ENCODE results near the gene CCDC181. TPM values are rescaled to one million over a fixed set of nuclear protein-coding genes. Genes with fewer than 3 reads are reported as not detected.

The CCDC181 gene
- total and polyA plus RNA-seq, 5 donors from 2014 or later = not detected

DNA sequence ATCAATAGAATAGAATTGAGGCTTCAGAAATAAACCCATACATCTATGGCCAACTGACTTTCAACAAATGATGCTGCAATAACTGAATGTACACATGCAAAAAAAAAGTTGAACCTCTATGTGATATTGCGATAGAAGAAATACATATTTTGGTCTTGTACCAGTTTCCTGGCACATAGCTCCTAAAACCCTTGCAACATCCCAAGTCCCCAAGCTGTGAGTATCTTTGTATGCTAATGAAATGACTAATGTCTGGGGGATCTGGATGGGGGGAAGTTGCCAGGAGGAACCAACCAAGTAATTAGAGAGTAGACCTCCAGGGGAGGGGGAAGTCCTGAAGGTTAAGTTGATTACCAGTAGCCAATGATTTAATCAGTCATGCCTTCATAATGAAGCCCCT lies 34.9 kb downstream of the CCDC181 start:
- Histone ChIP-seq H3K4me3 (ENCODE audit: low read depth, low read length) (no peak overlapping the region), H3K9me3 (ENCODE audit: control insufficient read depth in 2 of 2, low read length in 2 of 2) (no peaks in the 10 kb centered on the region), H3K36me3 (ENCODE audit: control insufficient read depth, insufficient read depth, low read length) (peaks cover 48% of the 10 kb centered on the region), H3K4me1 (ENCODE audit: control insufficient read depth, insufficient read depth, low read length, poor library complexity, severe bottlenecking) (no peaks in the 10 kb centered on the region), H3K27me3 (ENCODE audit: control insufficient read depth, insufficient read depth, low read length) (no peaks in the 10 kb centered on the region), H3K27ac (ENCODE audit: insufficient read depth, low read length, poor library complexity, severe bottlenecking) (no peak overlapping the region)
- Mint-ChIP-seq H3K4me1 (peaks cover 7 to 17% (median 11%) of the 10 kb centered on the region in 4 donors), H3K27ac (no peak overlapping the region), H3K27me3 (no peaks in the 10 kb centered on the region), H3K9me3 (peaks cover 0 to 1% (median 0%) of the 10 kb centered on the region in 7 donors), H3K4me3 (no peak overlapping the region), H3K36me3 (peaks cover 52% of the 10 kb centered on the region)
- ATAC-seq (ENCODE audit: low read depth in 2 of 2) (no peak), DNase-seq (no peak)

DNA sequence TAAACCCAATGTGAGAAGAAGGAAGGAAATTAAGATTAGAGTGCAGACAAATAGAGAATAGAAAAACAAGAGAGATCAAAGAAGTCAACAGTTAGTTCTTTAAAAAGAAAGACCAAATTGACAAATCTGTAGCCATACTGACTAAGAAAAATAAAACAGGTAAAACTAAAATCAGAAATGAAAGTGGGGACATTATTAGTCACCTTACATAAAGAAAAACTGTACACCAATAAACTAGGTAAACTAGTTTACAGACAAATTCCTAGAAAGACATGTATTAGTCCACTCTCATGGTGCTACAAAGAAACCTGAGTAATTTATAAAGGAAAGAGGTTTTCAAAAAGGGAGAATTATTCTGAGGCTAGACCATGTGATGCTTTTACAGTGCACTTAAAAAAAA lies 37.0 kb downstream of the CCDC181 start:
- Mint-ChIP-seq H3K4me1 (peaks cover 7 to 17% (median 12%) of the 10 kb centered on the region in 4 donors), H3K4me3 (peak overlapping the region in 1 of 4 donors; percentile 63), H3K27ac (no peak overlapping the region), H3K36me3 (peaks cover 62% of the 10 kb centered on the region), H3K9me3 (peaks cover 0 to 1% (median 0%) of the 10 kb centered on the region in 7 donors), H3K27me3 (no peaks in the 10 kb centered on the region)
- Histone ChIP-seq H3K4me1 (ENCODE audit: control insufficient read depth, insufficient read depth, low read length, poor library complexity, severe bottlenecking) (no peaks in the 10 kb centered on the region), H3K36me3 (ENCODE audit: control insufficient read depth, insufficient read depth, low read length) (peaks cover 66% of the 10 kb centered on the region), H3K27me3 (ENCODE audit: control insufficient read depth, insufficient read depth, low read length) (no peaks in the 10 kb centered on the region), H3K9me3 (ENCODE audit: control insufficient read depth in 2 of 2, low read length in 2 of 2) (no peaks in the 10 kb centered on the region), H3K4me3 (ENCODE audit: low read depth, low read length) (no peak overlapping the region), H3K27ac (ENCODE audit: insufficient read depth, low read length, poor library complexity, severe bottlenecking) (peak overlapping the region; percentile 23)
- ATAC-seq (ENCODE audit: low read depth in 2 of 2) (no peak), DNase-seq (peak in 1 of 3 donors; percentile 54)

DNA sequence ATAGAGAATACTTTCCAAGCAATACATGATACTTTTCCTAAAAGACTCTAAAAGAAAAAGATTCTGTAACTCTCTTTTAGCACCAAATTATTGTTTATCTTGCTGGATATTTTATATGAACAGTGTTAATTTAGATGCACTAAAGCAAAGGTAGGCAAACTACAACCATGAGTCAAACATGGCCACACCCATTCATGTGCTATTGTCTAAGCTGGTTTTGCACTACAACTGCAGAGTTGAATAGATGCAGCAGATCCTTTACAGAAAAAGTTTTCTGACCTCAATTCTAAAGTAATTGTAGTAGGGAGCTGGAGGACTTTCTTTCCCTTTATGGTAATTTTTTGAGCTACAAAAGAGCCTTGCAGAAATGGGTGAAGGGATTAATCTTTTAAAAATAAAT lies 39.9 kb downstream of the CCDC181 start:
- Histone ChIP-seq H3K36me3 (ENCODE audit: control insufficient read depth, insufficient read depth, low read length) (peaks cover 75% of the 10 kb centered on the region), H3K27ac (ENCODE audit: insufficient read depth, low read length, poor library complexity, severe bottlenecking) (no peak overlapping the region), H3K9me3 (ENCODE audit: control insufficient read depth in 2 of 2, low read length in 2 of 2) (no peaks in the 10 kb centered on the region), H3K4me3 (ENCODE audit: low read depth, low read length) (no peak overlapping the region), H3K4me1 (ENCODE audit: control insufficient read depth, insufficient read depth, low read length, poor library complexity, severe bottlenecking) (no peaks in the 10 kb centered on the region), H3K27me3 (ENCODE audit: control insufficient read depth, insufficient read depth, low read length) (no peaks in the 10 kb centered on the region)
- Mint-ChIP-seq H3K4me1 (peaks cover 7 to 17% (median 11%) of the 10 kb centered on the region in 4 donors), H3K9me3 (peaks cover 0 to 1% (median 0%) of the 10 kb centered on the region in 7 donors), H3K27me3 (no peaks in the 10 kb centered on the region), H3K27ac (no peak overlapping the region), H3K4me3 (no peak overlapping the region), H3K36me3 (peaks cover 46% of the 10 kb centered on the region)
- DNase-seq (no peak), ATAC-seq (ENCODE audit: low read depth in 2 of 2) (no peak)

DNA sequence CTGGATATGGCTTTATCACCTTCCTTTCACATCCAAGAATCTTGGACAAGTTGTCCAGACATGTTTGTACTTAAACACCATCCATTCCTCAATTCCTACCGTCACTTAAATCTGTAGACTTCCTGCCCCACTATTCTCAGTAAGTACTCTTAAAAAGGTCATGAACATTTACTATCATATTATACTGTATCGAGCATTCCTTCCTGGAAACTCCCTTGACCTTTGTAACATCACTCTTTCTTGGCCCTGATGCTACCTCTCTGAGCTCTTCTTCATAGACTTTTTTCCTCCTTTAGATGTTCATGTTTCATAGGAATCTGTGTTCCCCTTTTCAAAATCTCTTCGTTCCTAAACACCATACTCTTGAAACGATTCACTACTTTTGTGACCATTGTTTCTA lies 43.8 kb downstream of the CCDC181 start:
- peaks cover 81% of the 10 kb centered on the region for H3K36me3 ChIP-seq (ENCODE audit: control insufficient read depth, insufficient read depth, low read length)
- no peak overlapping the region for H3K27ac Mint-ChIP-seq
- ATAC-seq (ENCODE audit: low read depth in 2 of 2) (no peak), DNase-seq (no peak)
- no peak overlapping the region for H3K27ac ChIP-seq (ENCODE audit: insufficient read depth, low read length, poor library complexity, severe bottlenecking)
- H3K4me3 ChIP-seq (ENCODE audit: low read depth, low read length) = no peak overlapping the region
- H3K27me3 Mint-ChIP-seq = no peaks in the 10 kb centered on the region
- H3K9me3 Mint-ChIP-seq = no peaks in the 10 kb centered on the region
- H3K4me3 Mint-ChIP-seq = no peak overlapping the region
- H3K4me1 Mint-ChIP-seq = peaks cover 2 to 8% (median 5%) of the 10 kb centered on the region in 4 donors
- no peaks in the 10 kb centered on the region for H3K27me3 ChIP-seq (ENCODE audit: control insufficient read depth, insufficient read depth, low read length)
- peaks cover 42% of the 10 kb centered on the region for H3K36me3 Mint-ChIP-seq
- no peaks in the 10 kb centered on the region for H3K9me3 ChIP-seq (ENCODE audit: control insufficient read depth in 2 of 2, low read length in 2 of 2)
- no peaks in the 10 kb centered on the region for H3K4me1 ChIP-seq (ENCODE audit: control insufficient read depth, insufficient read depth, low read length, poor library complexity, severe bottlenecking)

DNA sequence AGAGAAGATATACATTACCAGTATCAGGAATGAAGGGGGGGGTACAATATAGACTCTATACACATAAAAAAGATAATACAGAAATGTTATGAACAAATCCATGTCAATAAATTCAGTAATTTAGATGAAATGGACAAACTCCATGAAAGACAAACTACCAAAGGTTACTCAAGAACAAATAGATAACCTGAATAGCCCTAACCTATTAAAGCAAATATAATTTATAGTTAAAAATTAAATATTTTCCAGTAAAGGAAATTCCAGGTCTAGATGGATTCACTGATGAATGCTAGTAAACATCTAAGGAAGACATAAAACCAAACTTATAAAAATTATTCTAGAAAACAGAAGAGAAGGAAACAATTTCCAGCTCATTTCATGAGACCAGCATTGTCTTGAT lies 46.1 kb downstream of the CCDC181 start:
- ATAC-seq (ENCODE audit: low read depth in 2 of 2) (no peak), DNase-seq (no peak)
- H3K27ac ChIP-seq (ENCODE audit: insufficient read depth, low read length, poor library complexity, severe bottlenecking) = no peak overlapping the region
- Mint-ChIP-seq H3K27ac (no peak overlapping the region), H3K9me3 (no peaks in the 10 kb centered on the region), H3K27me3 (no peaks in the 10 kb centered on the region), H3K36me3 (peaks cover 45% of the 10 kb centered on the region), H3K4me3 (no peak overlapping the region), H3K4me1 (peaks cover 4 to 23% (median 10%) of the 10 kb centered on the region in 4 donors)
- H3K27me3 ChIP-seq (ENCODE audit: control insufficient read depth, insufficient read depth, low read length) = no peaks in the 10 kb centered on the region
- H3K9me3 ChIP-seq (ENCODE audit: control insufficient read depth in 2 of 2, low read length in 2 of 2) = no peaks in the 10 kb centered on the region
- peaks cover 85% of the 10 kb centered on the region for H3K36me3 ChIP-seq (ENCODE audit: control insufficient read depth, insufficient read depth, low read length)
- H3K4me3 ChIP-seq (ENCODE audit: low read depth, low read length) = no peak overlapping the region
- no peaks in the 10 kb centered on the region for H3K4me1 ChIP-seq (ENCODE audit: control insufficient read depth, insufficient read depth, low read length, poor library complexity, severe bottlenecking)

DNA sequence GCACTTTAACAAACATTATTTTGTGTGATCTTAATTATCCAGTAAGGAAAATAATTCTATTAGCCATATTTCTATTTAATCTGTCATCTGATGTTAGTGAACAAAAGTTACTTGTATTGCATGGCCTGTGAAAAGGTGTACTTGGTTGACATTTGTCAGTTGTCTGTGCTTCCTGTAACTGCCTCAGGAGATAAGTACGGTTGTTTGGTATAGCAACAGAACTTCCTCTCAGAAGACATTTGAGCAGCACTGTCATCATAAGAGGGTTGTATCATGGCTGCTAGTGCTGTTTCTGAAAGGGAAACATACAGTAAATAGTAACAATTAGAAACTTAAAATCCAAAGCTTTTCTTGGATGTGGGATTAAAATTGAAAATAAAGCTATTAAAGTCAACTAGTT lies 55.9 kb downstream of the CCDC181 start:
- peak overlapping the region; percentile 58 for H3K27ac ChIP-seq (ENCODE audit: insufficient read depth, low read length, poor library complexity, severe bottlenecking)
- Mint-ChIP-seq H3K36me3 (peaks cover 22% of the 10 kb centered on the region), H3K4me1 (peaks cover 20 to 36% (median 30%) of the 10 kb centered on the region in 4 donors), H3K9me3 (peaks cover 0 to 3% (median 0%) of the 10 kb centered on the region in 7 donors), H3K27ac (peak overlapping the region in 2 of 3 donors; percentile 15 to 91), H3K27me3 (no peaks in the 10 kb centered on the region), H3K4me3 (peak overlapping the region; percentile 5 to 70 (median 46))
- H3K36me3 ChIP-seq (ENCODE audit: control insufficient read depth, insufficient read depth, low read length) = peaks cover 25% of the 10 kb centered on the region
- peak overlapping the region; percentile 39 for H3K4me3 ChIP-seq (ENCODE audit: low read depth, low read length)
- DNase-seq (peak in 2 of 3 donors; percentile 40 to 75), ATAC-seq (ENCODE audit: low read depth in 2 of 2) (peak in 1 of 2 donors; percentile 13)
- peaks cover 38% of the 10 kb centered on the region for H3K4me1 ChIP-seq (ENCODE audit: control insufficient read depth, insufficient read depth, low read length, poor library complexity, severe bottlenecking)
- H3K27me3 ChIP-seq (ENCODE audit: control insufficient read depth, insufficient read depth, low read length) = no peaks in the 10 kb centered on the region
- no peaks in the 10 kb centered on the region for H3K9me3 ChIP-seq (ENCODE audit: control insufficient read depth in 2 of 2, low read length in 2 of 2)

DNA sequence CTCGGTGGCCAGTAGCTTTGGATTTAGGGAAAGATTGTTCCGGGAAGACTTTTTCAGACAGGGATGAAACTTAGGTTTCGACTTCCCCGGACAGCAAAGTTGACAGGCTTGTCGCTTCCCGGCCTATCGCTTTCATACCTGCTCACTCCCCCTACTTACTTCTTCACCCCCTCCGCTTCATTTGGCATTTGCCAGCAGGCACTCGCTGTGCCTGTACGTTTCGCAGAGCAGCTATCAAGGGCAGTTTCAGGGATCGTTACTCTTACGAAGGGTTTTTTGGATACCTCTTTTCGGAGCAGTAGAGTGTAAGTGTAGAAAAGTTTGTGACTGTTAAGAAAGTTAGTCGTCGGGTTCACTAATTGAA lies 58.9 kb downstream of the CCDC181 start:
- no peaks in the 10 kb centered on the region for H3K27me3 ChIP-seq (ENCODE audit: control insufficient read depth, insufficient read depth, low read length)
- no peak overlapping the region for H3K27ac Mint-ChIP-seq
- peaks cover 24% of the 10 kb centered on the region for H3K36me3 Mint-ChIP-seq
- DNase-seq (peak; percentile 17 to 56 (median 33)), ATAC-seq (ENCODE audit: low read depth in 2 of 2) (no peak)
- H3K27me3 Mint-ChIP-seq = no peaks in the 10 kb centered on the region
- H3K4me1 ChIP-seq (ENCODE audit: control insufficient read depth, insufficient read depth, low read length, poor library complexity, severe bottlenecking) = peaks cover 43% of the 10 kb centered on the region
- H3K4me3 ChIP-seq (ENCODE audit: low read depth, low read length) = peak overlapping the region; percentile 97
- peaks cover 0 to 4% (median 0%) of the 10 kb centered on the region in 7 donors for H3K9me3 Mint-ChIP-seq
- peaks cover 27 to 41% (median 30%) of the 10 kb centered on the region in 4 donors for H3K4me1 Mint-ChIP-seq
- H3K4me3 Mint-ChIP-seq = no peak overlapping the region
- H3K27ac ChIP-seq (ENCODE audit: insufficient read depth, low read length, poor library complexity, severe bottlenecking) = peak overlapping the region; percentile 96
- peaks cover 11% of the 10 kb centered on the region for H3K36me3 ChIP-seq (ENCODE audit: control insufficient read depth, insufficient read depth, low read length)
- H3K9me3 ChIP-seq (ENCODE audit: control insufficient read depth in 2 of 2, low read length in 2 of 2) = no peaks in the 10 kb centered on the region

DNA sequence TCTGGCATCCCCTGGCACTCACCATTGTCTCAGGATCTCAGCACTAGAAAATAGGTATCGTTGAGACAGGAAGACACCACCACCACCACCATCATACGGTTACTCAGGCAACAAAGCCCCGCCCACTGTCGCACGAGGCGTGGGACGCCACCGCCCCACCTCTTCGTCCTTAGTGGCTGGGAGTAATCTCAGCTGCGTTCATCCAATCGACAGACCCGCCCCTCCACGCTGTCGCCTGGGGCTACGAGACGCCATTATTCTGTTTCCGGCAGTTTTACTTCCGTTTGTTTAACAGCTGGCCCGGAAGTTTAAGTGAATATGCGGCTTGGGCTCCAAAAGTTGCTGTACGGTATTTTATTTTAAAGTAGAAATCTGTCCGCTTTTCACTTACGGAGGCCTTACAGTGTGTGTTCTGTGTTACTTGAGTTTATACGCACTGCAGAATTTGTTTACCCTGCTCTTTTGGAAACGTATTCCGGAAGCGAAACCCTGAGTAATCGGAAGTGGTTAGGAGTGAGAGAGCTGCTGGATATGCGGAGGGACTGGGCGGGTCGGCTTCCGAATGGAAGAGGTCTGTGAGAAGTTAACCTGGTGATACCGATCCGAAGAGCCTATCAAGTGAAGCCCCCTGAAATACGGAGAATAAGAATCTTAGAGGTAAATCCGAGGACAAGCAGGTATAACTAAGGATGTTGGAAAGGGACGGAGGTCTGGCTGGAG lies 59.4 kb downstream of the CCDC181 start, which contains the start of the genes BLZF1 and NME7:
Gene BLZF1 (plus strand): TSS at position 510 of the 720 bp plus-strand sequence. CDS start 1,328 bp downstream, outside the sequence.
Gene NME7 (minus strand): TSS at position 112 of the 720 bp plus-strand sequence. CDS start 87 bp downstream, at position 25.
- ATAC-seq (ENCODE audit: low read depth in 2 of 2) = peak; percentile 97
- Histone ChIP-seq H3K27ac (ENCODE audit: insufficient read depth, low read length, poor library complexity, severe bottlenecking) (peak within 1 kb of the TSS; percentile 96), H3K4me3 (ENCODE audit: low read depth, low read length) (peak within 1 kb of the TSS; percentile 97), H3K9me3 (ENCODE audit: control insufficient read depth in 2 of 2, low read length in 2 of 2) (no peaks in the 10 kb centered on the region), H3K27me3 (ENCODE audit: control insufficient read depth, insufficient read depth, low read length) (no peaks in the 10 kb centered on the region), H3K4me1 (ENCODE audit: control insufficient read depth, insufficient read depth, low read length, poor library complexity, severe bottlenecking) (peaks cover 47% of the 10 kb centered on the region), H3K36me3 (ENCODE audit: control insufficient read depth, insufficient read depth, low read length) (peaks cover 11% of the 10 kb centered on the region)
- Mint-ChIP-seq H3K9me3 (peaks cover 0 to 4% (median 0%) of the 10 kb centered on the region in 7 donors), H3K4me1 (peaks cover 24 to 40% (median 28%) of the 10 kb centered on the region in 4 donors), H3K4me3 (peak within 1 kb of the TSS in 1 of 4 donors; percentile 77), H3K27me3 (no peaks in the 10 kb centered on the region), H3K36me3 (peaks cover 20% of the 10 kb centered on the region), H3K27ac (no peak within 1 kb of the TSS)
- peak; percentile 97 to 99 (median 99) for DNase-seq

All from CD4-positive, CD25-positive, alpha-beta regulatory T cell (primary cell).